ENCODE data around the gene ZNF496. TPM values are rescaled to one million over a fixed set of nuclear protein-coding genes. Genes with fewer than 3 reads are reported as not detected.

The ZNF496 gene
- total and polyA plus RNA-seq, 9 of the 15 experiments (the other 6 are each of a cell fraction or from before 2014, with no cell fraction given) = 4.3 to 54.0 (median 31.3) TPM

DNA sequence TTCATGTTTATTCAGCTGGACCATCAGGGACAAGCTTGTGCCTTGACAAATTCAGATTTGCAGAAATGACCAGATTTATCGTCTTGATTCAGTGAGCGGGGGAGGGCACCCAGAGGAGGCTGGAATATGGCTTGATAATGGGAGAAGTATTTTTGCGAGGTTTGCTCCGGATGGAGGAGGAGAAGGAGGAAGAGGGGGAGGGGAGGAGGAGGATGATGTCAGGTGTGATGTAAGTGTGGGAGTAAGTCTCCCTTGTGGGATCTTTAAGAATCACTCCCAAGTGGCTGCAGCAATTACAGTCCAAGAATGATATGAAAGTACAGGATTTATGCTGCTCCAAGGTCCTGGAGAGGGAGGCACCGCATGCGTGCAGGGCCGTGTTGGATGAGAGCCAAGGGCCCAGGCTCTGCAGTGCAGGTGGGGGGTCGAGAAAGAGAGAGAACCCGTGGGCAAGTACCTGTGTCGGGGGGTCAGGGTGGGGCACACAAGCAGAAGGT, 5.6 kb upstream of the ZNF496 start (continued):
- TF ChIP-seq, protein P1, sequence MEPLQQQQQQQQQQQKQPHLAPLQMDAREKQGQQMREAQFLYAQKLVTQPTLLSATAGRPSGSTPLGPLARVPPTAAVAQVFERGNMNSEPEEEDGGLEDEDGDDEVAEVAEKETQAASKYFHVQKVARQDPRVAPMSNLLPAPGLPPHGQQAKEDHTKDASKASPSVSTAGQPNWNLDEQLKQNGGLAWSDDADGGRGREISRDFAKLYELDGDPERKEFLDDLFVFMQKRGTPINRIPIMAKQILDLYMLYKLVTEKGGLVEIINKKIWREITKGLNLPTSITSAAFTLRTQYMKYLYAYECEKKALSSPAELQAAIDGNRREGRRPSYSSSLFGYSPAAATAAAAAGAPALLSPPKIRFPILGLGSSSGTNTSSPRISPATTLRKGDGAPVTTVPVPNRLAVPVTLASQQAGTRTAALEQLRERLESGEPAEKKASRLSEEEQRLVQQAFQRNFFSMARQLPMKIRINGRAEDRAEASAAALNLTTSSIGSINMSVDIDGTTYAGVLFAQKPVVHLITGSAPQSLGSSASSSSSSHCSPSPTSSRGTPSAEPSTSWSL (CRISPR knock-in tag; IDR thresholded peaks at IDR 0.05; ENCODE audit: borderline replicate concordance) = no peak
- TF ChIP-seq, protein P2, sequence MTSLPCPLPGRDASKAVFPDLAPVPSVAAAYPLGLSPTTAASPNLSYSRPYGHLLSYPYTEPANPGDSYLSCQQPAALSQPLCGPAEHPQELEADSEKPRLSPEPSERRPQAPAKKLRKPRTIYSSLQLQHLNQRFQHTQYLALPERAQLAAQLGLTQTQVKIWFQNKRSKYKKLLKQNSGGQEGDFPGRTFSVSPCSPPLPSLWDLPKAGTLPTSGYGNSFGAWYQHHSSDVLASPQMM (CRISPR knock-in tag; IDR thresholded peaks at IDR 0.05) = no peak
- TF ChIP-seq RB1 (IDR thresholded peaks at IDR 0.05; ENCODE audit: low read depth) (no peak), NR2C2 (CRISPR knock-in tag; IDR thresholded peaks at IDR 0.05) (no peak), NR2C2 (tag; IDR thresholded peaks at IDR 0.05) (no peak), PHF21A (IDR thresholded peaks at IDR 0.05; ENCODE audit: borderline replicate concordance, low read depth) (peak; percentile 62; the same call in 1 of the 2 replicates), TRIM24 (IDR thresholded peaks at IDR 0.05) (peak; percentile 43 to 68; a peak in 2 of 4 replicates), KDM1A (IDR thresholded peaks at IDR 0.05) (peak; percentile 93 to 96)

DNA sequence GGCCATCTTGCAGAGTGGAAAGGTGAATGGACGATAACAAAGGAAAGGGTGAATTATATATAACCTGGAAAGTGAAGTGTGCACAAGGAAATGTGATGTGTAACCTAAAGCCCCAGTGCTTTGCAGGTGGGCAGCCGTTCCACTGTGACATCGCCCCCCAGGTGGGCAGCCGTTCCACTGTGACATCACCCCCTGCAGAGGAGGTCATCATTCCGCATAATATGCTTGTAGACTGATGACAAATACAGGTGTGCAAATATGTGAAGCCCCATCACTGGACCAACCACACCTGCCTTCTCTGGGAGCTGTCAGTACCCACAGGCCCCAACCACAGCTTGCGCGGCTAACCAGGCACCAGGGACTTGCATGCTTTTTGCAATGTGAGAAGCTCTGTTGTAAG, 4.7 kb upstream of the ZNF496 start:
- H3K27me3 ChIP-seq (ENCODE audit: control insufficient read depth in 2 of 2, insufficient read depth in 2 of 2, low read length in 2 of 2) = no peaks in the 10 kb centered on the region
- in situ Hi-C loops (cut with MboI) (no loop called here), intact Hi-C loops (cut with micrococcal nuclease) (no loop called here)
- no peak overlapping the region; a peak in 1 of 4 replicates for H3K9ac ChIP-seq (ENCODE audit: insufficient read depth in 1 of 2, low read depth in 2 of 2, low read length in 2 of 2)
- ATAC-seq (no peak), FAIRE-seq (no peak), DNase-seq (ENCODE audit: extremely low read depth in 1 of 4, low spot score in 3 of 4) (no peak)
- POLR2A ChIA-PET = interaction anchor here (0.7 to 1.4 kb wide), 4 partner anchors 9 to 209 kb away, joined by 3 to 7 read pairs (median 3); no protein-coding TSS in a partner anchor
- WGBS (ENCODE audit: insufficient coverage, low coverage, missing lambda C conversion rate) = 96% methylated on average over 7 of the region's 7 CpGs
- H3K4me3 ChIP-seq = no peak overlapping the region
- peaks cover 42 to 54% of the 10 kb centered on the region in 2 experiments for H3K4me1 ChIP-seq (replicated peaks in 1 of 2; ENCODE audit: control insufficient read depth in 2 of 2, insufficient read depth in 2 of 2, low read length in 2 of 2)
- H3K4me2 ChIP-seq (ENCODE audit: insufficient read depth, low read length) = no peak overlapping the region
- H3K9me1 ChIP-seq (ENCODE audit: control insufficient read depth, insufficient read depth, low read length) = peaks cover 11% of the 10 kb centered on the region
- peaks cover 52% of the 10 kb centered on the region for H3K36me3 ChIP-seq (ENCODE audit: control insufficient read depth, insufficient read depth, low read length)
- no peak overlapping the region for H3K27ac ChIP-seq (ENCODE audit: extremely low read depth, low read depth, low read length)
- CTCF ChIA-PET (ENCODE audit: low intra/inter-chr PET ratio) = no interaction called here
- H3K79me2 ChIP-seq (ENCODE audit: control insufficient read depth, insufficient read depth, low read length) = peaks cover 66% of the 10 kb centered on the region
- no peak overlapping the region for H2AFZ ChIP-seq (ENCODE audit: low read depth, low read length)
- H3K9me3 ChIP-seq (replicated peaks; ENCODE audit: control insufficient read depth, insufficient read depth, low read depth, low read length) = no peaks in the 10 kb centered on the region
- peaks cover 14% of the 10 kb centered on the region; the same call in 1 of the 2 replicates for H4K20me1 ChIP-seq (replicated peaks; ENCODE audit: control insufficient read depth, insufficient read depth, low read length)
- no TSS peak for BruUV-seq (replicated peaks)
- TF ChIP-seq POLR2G (IDR thresholded peaks at IDR 0.05; ENCODE audit: low read depth, low read length) = peak; percentile 41; the same call in 1 of the 2 replicates
- TF ChIP-seq SIRT6 (IDR thresholded peaks at IDR 0.05; ENCODE audit: low read depth, low read length) = no peak
- TF ChIP-seq, protein P3, sequence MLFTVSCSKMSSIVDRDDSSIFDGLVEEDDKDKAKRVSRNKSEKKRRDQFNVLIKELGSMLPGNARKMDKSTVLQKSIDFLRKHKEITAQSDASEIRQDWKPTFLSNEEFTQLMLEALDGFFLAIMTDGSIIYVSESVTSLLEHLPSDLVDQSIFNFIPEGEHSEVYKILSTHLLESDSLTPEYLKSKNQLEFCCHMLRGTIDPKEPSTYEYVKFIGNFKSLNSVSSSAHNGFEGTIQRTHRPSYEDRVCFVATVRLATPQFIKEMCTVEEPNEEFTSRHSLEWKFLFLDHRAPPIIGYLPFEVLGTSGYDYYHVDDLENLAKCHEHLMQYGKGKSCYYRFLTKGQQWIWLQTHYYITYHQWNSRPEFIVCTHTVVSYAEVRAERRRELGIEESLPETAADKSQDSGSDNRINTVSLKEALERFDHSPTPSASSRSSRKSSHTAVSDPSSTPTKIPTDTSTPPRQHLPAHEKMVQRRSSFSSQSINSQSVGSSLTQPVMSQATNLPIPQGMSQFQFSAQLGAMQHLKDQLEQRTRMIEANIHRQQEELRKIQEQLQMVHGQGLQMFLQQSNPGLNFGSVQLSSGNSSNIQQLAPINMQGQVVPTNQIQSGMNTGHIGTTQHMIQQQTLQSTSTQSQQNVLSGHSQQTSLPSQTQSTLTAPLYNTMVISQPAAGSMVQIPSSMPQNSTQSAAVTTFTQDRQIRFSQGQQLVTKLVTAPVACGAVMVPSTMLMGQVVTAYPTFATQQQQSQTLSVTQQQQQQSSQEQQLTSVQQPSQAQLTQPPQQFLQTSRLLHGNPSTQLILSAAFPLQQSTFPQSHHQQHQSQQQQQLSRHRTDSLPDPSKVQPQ (CRISPR knock-in tag; IDR thresholded peaks at IDR 0.05; ENCODE audit: borderline replicate concordance) = no peak
- TF ChIP-seq, protein P4, sequence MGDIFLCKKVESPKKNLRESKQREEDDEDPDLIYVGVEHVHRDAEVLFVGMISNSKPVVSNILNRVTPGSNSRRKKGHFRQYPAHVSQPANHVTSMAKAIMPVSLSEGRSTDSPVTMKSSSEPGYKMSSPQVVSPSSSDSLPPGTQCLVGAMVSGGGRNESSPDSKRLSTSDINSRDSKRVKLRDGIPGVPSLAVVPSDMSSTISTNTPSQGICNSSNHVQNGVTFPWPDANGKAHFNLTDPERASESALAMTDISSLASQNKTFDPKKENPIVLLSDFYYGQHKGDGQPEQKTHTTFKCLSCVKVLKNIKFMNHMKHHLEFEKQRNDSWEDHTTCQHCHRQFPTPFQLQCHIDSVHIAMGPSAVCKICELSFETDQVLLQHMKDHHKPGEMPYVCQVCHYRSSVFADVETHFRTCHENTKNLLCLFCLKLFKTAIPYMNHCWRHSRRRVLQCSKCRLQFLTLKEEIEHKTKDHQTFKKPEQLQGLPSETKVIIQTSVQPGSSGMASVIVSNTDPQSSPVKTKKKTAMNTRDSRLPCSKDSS (IDR thresholded peaks at IDR 0.05; ENCODE audit: low read depth, partially characterized antibody) = no peak
- TF ChIP-seq PURB (CRISPR knock-in tag; IDR thresholded peaks at IDR 0.05; ENCODE audit: low read depth) = no peak
- TF ChIP-seq RBM34 (IDR thresholded peaks at IDR 0.05; ENCODE audit: borderline replicate concordance, insufficient read depth, low read length) = no peak
